HG02678 (cell line): ENCODE measurements around the gene ALDH18A1.

Source experiments
- ATAC-seq: cut with Tn5 transposase; IDR thresholded peaks from one replicate; pipeline ENCODE4 v1.9.1; 2021; ENCODE audit warnings: mild to moderate bottlenecking, moderate library complexity; ENCODE audit not compliant: unreplicated experiment

The ALDH18A1 gene

DNA sequence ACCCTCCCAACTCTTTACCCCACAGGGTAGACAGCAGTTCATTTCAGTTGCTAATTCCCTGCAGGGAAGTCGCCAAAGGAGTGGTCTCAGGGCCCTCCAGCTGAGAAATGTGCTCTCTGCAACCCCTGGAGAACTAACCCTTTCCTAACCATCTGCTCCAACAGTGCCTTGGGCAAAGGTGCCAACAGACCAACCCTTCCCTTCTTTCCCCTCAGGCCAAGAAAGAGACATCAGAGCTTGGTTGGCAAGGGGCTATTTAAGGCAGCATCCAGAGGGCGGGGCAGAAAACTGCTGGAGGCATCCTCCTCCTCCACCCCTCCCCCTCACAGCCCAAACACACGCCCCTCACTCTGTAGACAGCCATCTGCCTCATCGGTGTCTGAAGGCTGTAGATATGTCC, 97.0 kb downstream of the ALDH18A1 start:
- no peak for ATAC-seq

DNA sequence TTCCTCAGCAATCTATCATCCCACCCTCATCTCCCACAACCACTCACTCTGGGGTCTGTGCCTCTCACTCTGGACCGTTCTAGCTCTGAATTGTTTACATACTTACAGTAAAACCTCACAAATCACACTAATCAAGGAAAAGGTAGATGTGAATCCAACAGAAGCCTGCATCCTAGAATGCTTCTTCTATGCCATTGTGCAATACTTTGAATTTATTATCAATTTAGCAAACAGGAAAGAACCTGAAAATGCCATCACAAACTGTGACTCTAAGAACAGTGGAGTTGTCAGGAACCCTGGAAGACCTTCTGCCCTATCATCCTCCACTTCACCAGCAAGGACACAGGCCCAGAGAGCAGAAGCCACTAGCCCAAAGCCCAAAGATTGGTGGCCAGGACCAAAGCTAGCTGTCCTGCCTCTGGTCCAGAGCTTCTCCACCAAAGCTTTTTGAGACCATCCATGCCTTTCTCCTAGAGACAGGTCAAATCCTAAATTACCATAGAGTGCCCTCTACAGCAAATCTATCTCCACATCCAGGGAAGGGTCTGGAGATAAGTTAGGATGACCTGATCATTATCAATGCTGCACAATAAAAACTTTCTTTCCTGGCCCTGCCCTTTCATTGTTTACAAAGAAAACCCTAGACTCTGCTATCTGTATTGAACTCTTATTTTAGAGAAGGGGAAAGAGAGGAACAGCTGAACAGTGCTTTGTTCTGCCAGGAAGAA, 97.8 kb downstream of the ALDH18A1 start:
- ATAC-seq, result no peak

DNA sequence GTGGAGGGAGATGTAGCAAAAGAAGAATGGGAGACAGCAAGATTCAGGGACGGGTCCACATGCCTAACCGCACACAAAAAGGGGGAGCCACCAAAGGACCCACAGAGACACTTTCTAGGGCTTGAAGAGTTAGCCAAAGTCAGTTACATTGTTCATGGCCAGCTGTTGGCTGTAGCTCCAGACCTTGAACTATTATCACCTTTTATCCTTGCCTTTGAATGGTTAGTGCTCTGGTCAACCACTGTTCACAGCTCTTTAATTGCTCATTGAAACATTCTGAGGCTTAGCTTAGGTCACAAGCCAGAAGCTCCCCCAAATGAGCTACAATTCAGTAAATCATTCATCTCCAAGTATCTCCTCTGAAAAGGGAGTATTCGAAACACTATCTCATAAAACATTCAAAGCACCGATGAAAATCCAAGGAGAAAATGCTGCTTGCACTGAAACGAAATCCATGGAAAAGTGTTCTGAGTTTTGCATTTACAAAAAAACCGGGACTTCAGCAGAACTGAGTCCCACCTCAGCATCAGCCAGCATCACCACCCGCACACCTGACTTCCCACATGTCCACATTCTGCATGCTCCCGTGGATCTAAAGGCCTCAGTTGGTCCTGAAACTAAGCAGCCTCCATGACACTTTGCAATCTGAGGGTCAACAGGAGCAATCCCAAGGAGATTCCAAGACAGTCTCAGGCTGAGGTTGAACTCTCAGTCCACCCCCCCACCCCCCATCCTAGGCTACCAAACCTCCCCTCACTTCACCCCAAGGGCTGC, 99.3 kb downstream of the ALDH18A1 start:
- no peak for ATAC-seq
